Brain pericyte (primary cell): ENCODE results near the gene DPY19L3.
"Not testable (repeated sequence)": the region's sequence is repeated elsewhere in the genome, so short reads cannot be mapped to it uniquely, and the experiment has no call there.

Source experiments
- DNase-seq: peaks from one replicate; pipeline ENCODE4 v3.0.0-alpha.2; 2012; ENCODE audit warnings: low read depth, low spot score

The DPY19L3 gene

DNA sequence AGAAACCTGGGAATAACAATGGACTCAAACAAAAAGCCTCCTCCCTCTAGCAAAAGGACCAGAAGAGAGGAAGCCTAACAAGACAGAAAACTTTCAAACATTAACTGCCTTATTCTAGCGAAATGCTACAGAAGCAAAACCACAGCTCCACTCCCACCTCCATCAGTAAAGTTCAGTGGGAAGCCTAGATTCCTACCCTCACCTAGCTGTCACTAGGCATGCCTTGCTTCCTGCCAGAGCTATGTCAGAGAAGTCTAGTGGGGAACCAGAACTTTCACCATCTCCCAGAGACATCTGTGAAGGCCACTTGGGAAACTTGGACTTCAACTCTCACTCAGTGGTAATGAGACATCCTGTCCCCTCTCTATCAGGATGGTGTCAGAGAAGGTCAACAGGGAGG is 37.1 kb downstream of the DPY19L3 start:
- DNase-seq = no peak

DNA sequence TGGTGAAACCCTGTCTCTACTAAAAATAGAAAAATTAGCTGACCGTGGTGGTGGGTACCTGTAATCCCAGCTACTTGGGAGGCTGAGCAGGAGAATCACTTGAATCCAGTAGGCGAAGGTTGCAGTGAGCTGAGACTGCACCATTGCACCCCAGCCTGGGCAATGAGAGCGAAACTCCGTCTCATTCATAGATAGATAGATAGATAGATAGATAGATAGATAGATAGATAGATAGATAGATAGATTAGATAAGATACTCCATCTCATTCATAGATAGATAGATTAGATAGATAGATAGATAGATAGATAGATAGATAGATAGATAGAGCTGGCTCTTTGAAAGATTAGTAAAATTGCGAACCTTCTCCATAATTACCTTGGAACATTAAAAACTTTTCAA is 42.0 kb downstream of the DPY19L3 start:
- DNase-seq = not testable (repeated sequence)

DNA sequence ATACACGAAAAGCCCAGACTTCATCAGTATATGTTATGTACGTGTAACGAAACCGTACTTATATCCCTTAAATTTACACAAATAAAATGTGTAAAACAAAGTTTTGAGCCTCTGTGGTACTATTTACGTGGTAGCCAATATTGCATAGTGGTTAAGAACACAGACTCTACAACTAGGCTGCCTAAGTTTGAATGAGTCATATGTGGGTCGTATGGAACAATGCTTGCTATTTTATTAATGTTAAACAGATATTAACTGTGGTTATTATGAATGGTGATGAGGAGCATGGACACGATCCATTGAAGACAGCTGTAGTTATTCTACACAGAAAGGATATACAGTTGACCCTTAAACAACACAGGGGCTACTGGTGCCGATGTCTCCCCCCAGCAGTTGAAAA is 42.5 kb downstream of the DPY19L3 start:
- no peak for DNase-seq

DNA sequence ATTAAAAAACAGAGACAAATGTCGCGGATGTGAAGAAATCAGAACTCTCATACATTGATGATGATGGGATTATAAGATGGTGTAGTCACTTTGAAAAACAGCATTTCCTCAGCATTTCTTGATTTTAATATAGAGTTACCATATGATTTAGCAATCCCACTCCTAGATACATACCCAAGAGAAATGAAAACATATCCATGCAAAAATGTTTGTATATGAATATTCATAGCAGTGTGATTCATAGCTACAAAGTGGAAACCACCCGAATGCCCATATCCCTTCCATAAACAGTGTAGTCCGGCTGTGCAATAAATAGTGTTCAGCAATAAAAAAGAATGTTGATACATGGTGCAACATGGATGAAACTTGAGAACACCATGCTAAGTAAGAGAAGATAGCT is 44.6 kb downstream of the DPY19L3 start:
- no peak for DNase-seq

DNA sequence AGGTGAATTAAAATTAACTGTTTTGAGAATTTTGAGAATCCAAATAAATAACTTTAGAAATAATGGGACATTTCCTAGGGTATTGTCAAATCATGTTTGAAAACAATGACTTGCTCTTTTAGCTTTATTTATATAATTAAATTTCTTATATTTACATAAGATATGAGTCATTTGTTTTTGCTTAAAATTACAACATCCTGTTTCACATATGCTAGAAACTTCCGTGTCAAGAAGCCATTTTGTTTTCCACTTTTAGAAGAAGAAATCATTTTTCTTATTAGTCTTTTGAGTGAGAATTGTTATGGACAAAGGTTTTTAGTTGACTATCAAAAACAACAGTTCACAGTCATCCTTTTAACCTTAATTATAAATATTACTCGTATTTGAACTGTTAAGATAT is 48.2 kb downstream of the DPY19L3 start:
- no peak for DNase-seq

DNA sequence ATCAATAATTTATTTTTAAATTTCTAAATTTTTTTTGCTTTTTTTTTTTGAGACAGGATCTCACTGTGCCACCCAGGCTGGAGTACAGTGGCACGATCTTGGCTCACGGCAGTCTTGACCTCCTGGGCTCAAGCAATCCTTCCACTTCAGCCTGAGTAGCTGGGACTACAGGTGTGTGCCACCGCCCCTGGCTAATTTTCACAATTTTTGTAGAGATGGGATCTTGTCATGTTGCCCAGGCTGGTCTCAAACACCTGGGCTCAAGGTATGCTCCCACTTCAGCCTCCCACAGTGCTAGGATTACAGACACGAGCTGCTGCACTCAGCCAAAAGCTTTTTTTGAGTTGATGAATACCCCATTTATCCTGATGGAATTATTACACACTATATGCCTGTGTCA is 50.8 kb downstream of the DPY19L3 start:
- no peak for DNase-seq

DNA sequence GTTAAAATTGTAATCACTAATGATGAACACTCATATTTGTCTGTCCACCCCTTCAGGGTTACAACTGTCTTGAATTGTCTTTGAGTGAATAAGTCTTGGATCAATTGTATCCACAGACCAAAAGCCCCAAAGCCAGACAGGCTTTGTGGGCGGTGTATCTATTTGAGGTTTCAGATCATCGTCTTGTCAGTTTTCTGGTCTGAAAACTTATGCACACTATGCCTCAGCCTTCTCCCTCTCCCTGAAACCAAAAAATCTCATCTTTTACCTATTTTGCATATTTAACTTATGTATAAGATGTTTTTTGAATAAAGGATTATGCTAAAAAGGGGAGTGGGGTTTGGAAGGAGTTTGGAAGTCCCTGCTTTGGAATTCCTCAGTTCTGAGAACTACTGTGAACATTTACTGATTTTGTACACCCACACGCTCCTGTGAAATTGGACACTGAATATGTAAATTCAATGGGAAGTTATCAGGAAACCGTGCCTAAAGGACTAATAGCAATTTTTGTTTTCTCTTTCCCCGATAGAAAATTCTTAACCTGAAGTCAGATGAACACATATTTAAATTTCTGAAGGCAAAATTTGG is 52.1 kb downstream of the DPY19L3 start:
- DNase-seq = no peak

DNA sequence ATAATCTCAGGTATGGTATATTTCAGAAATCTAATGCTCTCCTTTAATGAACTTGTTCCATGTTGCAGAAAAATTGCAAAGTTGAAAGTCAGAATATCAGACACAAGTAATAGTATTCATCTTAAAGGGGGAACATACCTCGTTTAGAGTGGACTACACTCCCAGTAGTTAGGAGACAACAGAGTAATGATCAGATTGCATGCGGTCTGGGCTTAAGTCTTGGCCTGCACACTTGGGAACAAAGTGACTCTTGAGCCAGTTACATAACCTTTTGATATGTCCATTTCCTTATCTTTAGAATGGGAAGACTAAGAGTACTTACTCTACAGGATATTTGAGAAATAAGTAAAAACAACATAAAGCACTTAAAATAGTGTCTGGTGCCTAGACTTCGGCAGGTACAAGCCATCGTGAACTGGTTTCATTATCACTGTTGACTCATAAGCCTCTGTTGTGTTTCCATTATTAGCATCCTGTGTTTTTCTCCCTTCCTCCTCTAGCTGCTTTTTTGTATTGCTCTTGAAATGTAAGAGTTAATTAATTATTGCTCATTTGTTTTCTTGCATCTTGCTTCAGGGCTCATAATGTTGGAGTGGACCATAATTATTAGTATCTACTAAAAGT is 53.0 kb downstream of the DPY19L3 start:
- DNase-seq = no peak

DNA sequence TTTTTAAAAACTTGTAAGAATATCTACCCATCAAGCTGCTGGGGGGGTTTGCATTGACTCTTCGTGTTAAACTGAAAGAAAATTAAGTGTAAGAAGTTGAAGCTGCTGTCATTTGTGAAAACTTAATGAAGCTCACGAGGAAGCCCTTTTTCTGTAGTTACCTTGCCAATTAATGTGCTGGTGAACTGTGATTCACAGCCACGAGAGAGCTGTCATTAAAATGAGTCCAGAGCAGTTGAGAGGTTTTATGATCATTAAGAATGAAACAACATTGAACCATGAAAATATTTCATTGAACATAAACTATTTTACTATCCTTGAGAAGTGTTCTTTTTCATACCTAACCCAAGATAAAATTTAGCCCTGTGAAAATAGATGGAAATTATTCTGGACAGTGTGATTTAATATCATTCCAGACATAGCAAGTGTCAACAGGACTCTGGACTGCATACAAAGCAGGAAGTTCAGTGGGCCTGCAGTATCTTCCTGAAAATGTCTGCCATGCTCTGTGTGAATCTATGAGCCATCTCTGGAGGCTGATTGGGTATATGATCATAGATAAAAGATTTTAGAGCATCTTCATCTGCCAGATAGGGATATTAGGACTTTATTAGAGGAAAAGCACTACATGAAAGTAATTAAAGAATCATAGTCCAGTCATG is 53.8 kb downstream of the DPY19L3 start:
- no peak for DNase-seq

DNA sequence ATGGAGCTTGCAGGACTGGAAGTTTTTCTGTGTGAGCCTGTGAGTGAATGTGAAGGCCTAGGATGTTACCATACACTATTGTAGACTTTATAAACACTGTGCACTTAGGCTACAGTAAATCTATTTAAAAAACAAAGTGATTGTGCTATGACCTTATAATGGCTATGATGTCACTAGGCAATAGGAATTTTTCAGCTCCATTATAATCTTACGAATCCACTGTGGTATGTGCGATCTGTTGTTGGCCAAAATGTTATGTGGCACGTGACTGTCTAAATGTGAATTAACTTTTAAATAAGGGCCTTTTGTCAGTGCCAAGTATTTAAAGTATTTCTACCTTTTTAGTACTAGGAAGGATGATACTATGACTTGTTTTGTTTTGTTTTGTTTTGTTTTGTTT is 54.9 kb downstream of the DPY19L3 start:
- no peak for DNase-seq

DNA sequence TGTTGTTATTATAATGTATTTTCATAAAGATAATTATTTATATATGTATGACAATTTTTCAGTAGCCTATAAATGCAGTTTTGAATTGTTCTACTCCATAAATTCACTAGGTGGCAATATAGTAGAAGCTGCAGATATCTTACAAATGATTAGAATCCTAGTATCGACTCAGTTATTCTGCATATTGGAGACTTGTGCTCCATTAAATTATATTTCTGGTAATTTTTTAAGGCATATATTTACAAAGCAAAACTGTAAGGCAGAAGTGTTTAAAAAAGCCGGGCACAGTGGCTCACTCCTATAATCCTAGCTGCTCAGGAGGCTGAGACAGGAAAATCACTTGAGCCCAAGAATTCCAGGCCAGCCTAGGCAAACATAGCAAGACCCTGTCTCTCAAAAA is 58.7 kb downstream of the DPY19L3 start:
- no peak for DNase-seq

DNA sequence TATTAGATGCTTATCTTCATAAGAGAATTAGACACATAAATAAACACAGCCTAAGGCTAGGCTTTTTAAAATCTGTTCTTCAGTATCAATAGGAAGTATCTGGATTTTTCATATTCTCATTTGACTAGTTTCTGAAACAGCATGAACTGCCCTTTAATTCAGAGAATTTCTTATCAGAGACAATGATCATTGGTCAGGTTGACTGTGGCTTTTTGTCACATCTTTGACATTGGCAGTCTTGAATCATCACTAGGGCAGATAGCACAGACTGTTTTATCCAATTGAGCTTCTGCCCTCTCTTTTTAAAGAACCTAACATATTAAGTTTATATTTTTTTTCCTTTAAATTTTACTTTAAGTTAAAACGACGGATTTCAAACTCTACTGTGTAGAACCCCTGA is 59.6 kb downstream of the DPY19L3 start:
- no peak for DNase-seq

DNA sequence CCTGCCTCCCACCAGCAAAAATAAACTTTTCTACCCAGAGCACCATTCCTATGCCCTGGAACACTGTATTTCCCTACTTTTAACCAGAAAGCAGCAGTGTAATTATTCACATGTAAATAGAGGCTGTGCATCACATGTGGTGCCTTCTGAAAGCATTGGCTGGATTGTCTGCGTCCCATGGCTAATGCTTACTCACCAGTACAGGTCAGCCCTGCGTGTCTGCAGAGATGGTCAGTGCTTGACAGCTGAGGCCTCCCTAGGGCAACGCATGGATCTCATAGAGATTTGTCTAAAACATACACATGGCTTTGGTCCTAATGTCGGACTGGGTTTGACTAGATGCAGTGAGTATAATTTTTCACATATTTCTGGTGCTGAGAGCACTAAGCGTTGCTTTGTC is 64.2 kb downstream of the DPY19L3 start:
- no peak for DNase-seq

DNA sequence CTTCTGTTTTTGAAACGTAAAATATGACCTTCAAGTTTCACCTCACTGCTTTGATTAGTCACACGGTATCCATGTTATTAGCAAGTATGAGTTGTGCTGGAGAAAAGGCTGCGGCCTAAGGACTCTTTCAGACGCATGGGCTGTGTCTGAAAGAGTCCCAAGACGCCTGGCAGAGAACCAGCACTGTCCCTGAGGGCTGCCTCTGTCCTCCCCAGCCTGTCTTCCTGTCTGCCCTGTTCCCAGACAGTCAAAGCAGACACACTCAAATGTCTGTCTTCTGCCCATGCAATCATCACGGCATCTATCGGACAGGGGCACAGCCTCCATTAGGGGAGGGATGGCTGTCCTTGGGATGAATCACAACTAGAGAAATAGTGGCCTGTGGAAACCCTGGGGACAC is 65.5 kb downstream of the DPY19L3 start:
- no peak for DNase-seq

DNA sequence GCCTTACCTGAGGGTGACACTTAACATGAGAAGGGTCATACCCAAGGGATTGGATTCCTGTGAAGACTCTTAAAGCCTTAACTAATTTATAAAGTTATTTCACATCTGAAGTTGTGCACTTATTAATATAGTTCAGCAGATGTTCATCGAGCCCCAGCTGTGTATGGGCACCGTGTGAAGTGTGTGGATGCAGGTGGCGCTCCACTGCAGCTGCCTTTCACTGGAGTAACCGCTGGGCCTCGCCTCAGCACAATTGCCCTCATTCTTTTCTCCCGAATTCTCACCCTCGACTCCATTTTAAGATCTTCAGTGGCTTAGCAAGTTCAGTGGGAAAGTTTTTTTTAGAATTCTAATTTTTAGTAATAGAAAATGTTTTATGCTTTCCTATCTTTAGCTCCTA is 66.2 kb downstream of the DPY19L3 start:
- DNase-seq = no peak

DNA sequence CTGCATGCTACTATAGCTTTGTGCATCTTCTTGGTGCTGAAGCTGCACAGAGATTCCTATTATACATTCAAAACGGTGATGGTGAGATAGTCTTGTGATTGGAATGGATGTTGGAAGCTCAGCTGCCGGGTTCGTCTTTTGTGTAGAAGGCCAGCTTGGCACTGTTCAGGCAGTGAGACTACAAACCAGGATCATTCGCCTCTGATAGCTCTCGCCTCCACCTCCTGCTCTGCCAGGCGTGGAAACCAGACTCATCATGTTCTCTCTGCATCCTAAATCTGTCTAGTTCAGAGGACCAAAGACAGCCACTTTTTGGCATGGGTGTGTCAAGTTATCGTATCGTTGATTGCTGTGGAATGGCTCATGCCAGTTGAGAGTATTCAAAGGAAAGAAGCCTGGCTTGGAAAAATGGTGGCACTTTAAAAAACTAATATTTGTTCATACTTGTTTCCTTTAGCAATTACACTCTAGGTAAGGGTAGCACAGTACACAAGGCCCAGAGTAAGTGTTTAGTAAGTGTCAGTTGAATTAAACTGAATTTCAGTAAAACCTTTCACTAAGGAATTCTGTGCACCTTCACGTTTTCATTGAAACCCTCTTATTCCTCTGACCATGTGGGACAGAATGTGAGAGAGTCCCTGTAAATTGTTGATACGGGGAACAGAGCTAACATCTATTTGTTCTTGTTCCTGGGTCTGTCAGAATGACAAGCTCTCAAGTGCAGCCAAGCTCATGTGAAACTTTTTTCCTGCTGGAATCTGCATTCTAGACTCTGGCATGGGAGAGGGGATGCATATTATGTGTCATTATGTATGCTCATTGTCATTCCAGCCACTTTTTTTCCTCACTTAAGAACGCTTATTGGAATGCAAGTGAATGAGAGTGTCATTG is 69.8 kb downstream of the DPY19L3 start:
- DNase-seq = no peak

DNA sequence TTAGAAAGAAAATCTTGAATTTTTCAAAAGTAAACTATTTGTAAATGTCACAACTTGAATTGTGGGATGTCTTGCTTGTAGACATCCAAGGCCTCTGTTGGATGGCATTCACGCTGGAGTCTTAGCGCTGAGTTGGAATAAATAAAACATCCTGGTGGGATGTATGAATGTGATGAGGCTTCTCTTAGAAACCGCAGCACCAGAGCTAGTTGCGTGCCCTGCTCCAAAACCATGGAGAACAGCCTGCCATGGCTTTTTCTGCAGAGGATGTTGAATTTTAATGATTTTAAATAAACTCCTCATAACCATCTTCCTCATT is 70.4 kb downstream of the DPY19L3 start:
- no peak for DNase-seq

DNA sequence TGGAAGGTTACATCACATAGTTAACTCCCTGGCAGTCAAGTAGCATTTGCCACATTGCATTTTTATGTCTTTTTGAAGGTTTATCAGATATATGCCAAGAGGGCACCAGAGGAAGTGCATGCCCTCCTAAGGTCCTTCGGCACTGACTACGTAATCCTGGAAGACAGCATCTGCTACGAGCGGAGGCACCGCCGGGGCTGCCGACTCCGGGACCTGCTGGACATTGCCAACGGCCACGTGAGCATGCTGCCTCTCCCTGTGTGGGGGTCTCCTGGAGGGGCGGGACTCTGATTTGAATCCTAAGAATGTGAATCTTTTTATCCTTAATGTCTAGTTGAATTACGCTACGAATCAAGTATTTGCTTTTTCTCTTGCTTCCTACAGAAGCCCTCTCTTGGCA is 74.8 kb downstream of the DPY19L3 start:
- DNase-seq = no peak

DNA sequence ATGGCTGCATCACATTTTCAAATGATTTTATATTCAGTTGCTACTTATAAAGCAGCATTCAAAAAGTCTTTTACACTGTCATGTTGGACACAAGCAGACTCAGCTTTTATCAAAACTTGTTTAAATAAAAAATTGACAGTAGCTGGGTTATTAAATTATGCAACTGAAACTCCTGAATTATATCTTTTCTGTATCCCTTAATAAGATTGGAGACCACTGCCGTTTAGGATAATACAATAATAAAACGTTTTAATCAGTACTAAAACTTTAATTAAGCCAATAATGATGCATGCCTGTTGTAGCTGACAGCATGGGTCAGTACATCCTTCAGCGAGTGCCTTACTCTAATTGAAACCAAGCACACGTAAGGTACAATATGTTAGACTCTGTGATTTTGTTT is 78.0 kb downstream of the DPY19L3 start:
- no peak for DNase-seq

DNA sequence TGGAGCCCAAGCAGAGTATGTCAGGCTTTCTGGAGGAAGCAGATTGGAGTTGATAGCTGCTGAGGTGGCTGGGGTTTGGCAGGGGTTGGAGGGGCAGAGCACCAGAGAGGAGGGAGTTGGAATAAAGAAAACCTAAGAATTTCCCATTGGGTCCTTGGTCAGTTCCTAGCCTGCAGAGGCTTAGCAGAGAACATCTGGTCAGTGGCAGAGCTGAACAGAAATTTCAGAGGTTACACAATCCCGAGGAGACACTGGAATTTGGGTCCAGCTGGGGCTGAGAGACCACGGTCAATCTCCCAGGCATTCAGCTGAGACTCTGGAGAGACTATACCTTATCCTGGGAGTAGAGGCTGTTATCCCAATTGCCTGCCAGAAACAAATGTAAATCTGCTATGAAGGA is 84.4 kb downstream of the DPY19L3 start:
- no peak for DNase-seq

DNA sequence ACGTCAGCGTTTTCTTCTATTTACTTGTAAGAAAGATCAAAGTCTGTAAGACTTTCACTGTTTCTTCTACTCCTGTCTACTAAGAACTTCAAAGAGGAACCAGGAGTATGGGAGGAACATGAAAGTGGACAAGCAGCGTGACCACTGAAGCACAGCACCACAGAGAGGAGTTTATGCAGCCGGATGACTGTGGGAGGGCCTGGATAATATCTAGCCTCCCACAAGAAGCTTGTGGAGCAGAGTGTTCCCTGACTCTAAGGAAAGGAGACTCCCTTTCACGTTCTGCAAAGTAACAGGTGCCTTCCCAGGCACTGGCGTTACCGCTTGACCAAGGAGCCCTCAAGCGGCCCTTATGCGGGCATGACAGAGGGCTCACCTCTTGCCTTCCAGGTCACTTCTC is 91.8 kb downstream of the DPY19L3 start:
- DNase-seq = no peak

DNA sequence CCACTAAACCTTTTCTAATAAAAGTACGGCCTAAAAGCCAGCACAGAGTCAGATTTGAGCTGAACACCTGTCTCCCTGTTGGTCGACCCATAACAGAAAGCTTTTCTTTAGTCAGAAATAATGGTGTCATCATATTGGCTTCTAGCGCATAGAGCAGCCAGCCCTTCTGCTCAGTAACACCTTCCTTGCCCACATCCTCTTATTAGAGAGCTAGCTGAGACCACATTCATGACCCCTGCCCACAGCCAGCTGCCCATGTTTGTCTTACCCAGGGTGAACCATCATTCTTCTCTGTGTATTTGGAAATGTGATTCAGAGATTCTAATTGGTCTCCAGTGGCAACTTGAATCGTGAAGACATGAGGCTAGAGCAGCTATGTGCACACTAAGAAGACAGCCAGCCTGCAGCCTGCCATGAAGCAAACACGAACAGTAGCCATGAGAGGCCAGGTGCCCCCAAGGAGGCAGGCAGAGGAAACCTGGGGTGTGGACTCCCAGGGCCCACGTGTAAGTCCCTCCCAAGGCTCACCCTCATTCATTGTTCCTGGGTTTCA is 93.2 kb downstream of the DPY19L3 start:
- no peak for DNase-seq
